Measurements from ENCODE around the gene C15orf61.

C15orf61 gene

GRCh38 chr15:67501177-67501835 is 19.6 kb upstream of the C15orf61 start:
- peak; percentile 75 for TF ChIP-seq CTCF (conservative IDR thresholded peaks at IDR 0.05)
- H3K27ac ChIP-seq: no peak overlapping the region

- no peak for TF ChIP-seq CTCF (conservative IDR thresholded peaks at IDR 0.05)
- no peak overlapping the region for H3K27ac ChIP-seq
Measured at GRCh38 chr15:67501836-67502461, 19.0 kb upstream of the C15orf61 start.

- TF ChIP-seq CTCF (conservative IDR thresholded peaks at IDR 0.05): no peak
Measured at GRCh38 chr15:67504056-67504455, 16.9 kb upstream of the C15orf61 start.

GRCh38 chr15:67504796-67505195 is 16.1 kb upstream of the C15orf61 start:
- no peak overlapping the region for H3K27ac ChIP-seq
- no peak for TF ChIP-seq CTCF (conservative IDR thresholded peaks at IDR 0.05)

More at GRCh38 chr15:67504056-67504455, 16.9 kb upstream of the C15orf61 start:
- no peak overlapping the region for H3K27ac ChIP-seq

GRCh38 chr15:67505675-67506572 is 15.0 kb upstream of the C15orf61 start:
- no peak for TF ChIP-seq CTCF (conservative IDR thresholded peaks at IDR 0.05)
- no peak overlapping the region for H3K27ac ChIP-seq

GRCh38 chr15:67506775-67507747 is 13.9 kb upstream of the C15orf61 start:
- H3K27ac ChIP-seq: no peak overlapping the region
- no peak for TF ChIP-seq CTCF (conservative IDR thresholded peaks at IDR 0.05)
